OCI-LY1 (cell line): Measurements from ENCODE around the gene AP3M1.

Experiments used
- H2AFZ ChIP-seq: fragments of 200-600 bp; sonication (generic), shearing (Covaris generic); 2 replicates; pipeline ENCODE4 v1.6.0; 2014; ENCODE audit warnings: antibody characterized with exemption, mild to moderate bottlenecking, low read length
- H3F3A ChIP-seq: fragments of 200-600 bp; sonication (generic), shearing (Covaris generic); 2 replicates; pipeline ENCODE4 v1.6.0; 2014; ENCODE audit warnings: mild to moderate bottlenecking, antibody characterized with exemption, low read length, moderate library complexity; ENCODE audit not compliant: insufficient read depth
- H3K27ac ChIP-seq: fragments of 200-600 bp; sonication (generic); 2 replicates; pipeline ENCODE4 v1.5.1; 2014; ENCODE audit warnings: low read length, mixed run types, mild to moderate bottlenecking, low read depth; ENCODE audit not compliant: poor library complexity, severe bottlenecking
- H3K27me3 ChIP-seq: fragments of 200-600 bp; sonication (generic); 2 replicates; pipeline ENCODE4 v1.6.0; 2014; ENCODE audit warnings: antibody characterized with exemption, mild to moderate bottlenecking, low read length, moderate library complexity; ENCODE audit not compliant: insufficient read depth
- H3K36me3 ChIP-seq: fragments of 200-600 bp; sonication (generic); 2 replicates; pipeline ENCODE4 v1.6.1; 2014; ENCODE audit warnings: mild to moderate bottlenecking, antibody characterized with exemption, low read length, moderate library complexity, mixed read lengths; ENCODE audit not compliant: insufficient read depth
- H3K4me1 ChIP-seq: fragments of 200-600 bp; sonication (generic); 2 replicates; pipeline ENCODE4 v1.5.1; 2014; ENCODE audit warnings: mild to moderate bottlenecking, low read length, moderate library complexity; ENCODE audit not compliant: insufficient read depth, severe bottlenecking
- H3K4me2 ChIP-seq: fragments of 200-600 bp; sonication (generic), shearing (Covaris generic); 2 replicates; pipeline ENCODE4 v1.6.1; 2014; ENCODE audit warnings: low read length
- H3K4me3 ChIP-seq: fragments of 200-600 bp; sonication (generic); 2 replicates; pipeline ENCODE4 v1.5.1; 2014; ENCODE audit warnings: low read length, low read depth, mild to moderate bottlenecking, mixed read lengths; ENCODE audit not compliant: poor library complexity, severe bottlenecking
- H3K79me2 ChIP-seq: fragments of 200-600 bp; shearing (Covaris generic); 2 replicates; pipeline ENCODE4 v1.6.1; 2016; ENCODE audit warnings: mixed run types, low read length, mixed read lengths; ENCODE audit not compliant: insufficient read depth
- H3K9ac ChIP-seq: fragments of 200-600 bp; sonication (generic), shearing (Covaris generic); 2 replicates; pipeline ENCODE4 v1.6.1; 2014; ENCODE audit warnings: mild to moderate bottlenecking, low read length, mixed read lengths
- H3K9me2 ChIP-seq: fragments of 200-600 bp; sonication (generic), shearing (Covaris generic); 2 replicates; pipeline ENCODE4 v1.6.1; 2014; ENCODE audit warnings: low read depth, mild to moderate bottlenecking, low read length, mixed read lengths
- H3K9me3 ChIP-seq: fragments of 200-600 bp; shearing (Covaris generic); 2 replicates; pipeline ENCODE4 v1.6.1; 2014; ENCODE audit warnings: low read length, mixed read lengths
- H4K20me1 ChIP-seq: fragments of 200-600 bp; sonication (generic), shearing (Covaris generic); 2 replicates; pipeline ENCODE4 v1.6.0; 2016; ENCODE audit warnings: mild to moderate bottlenecking, low read length; ENCODE audit not compliant: insufficient read depth
- CTCF ChIP-seq: fragments of 200-600 bp; sonication (generic), shearing (Covaris generic); IDR thresholded peaks from 2 replicates; pipeline ENCODE4 v1.5.1; 2017; ENCODE audit warnings: mild to moderate bottlenecking, antibody characterized with exemption, low read length, moderate library complexity, mixed read lengths
- EZH2 ChIP-seq: fragments of 200-600 bp; sonication (generic), shearing (Covaris generic); IDR thresholded peaks from 2 replicates; pipeline ENCODE4 v1.8.0; 2017; ENCODE audit warnings: borderline replicate concordance, mixed run types, mild to moderate bottlenecking, antibody characterized with exemption, low read length, moderate library complexity, mixed read lengths

Gene AP3M1

GRCh38 chr10:74088722-74089121 lies 61.9 kb downstream of the AP3M1 start:
- Histone ChIP-seq H3K4me3 (no peak overlapping the region), H3K9ac (no peak overlapping the region), H3K4me1 (no peaks in the 10 kb centered on the region), H3K4me2 (no peak overlapping the region), H3K27ac (no peak overlapping the region), H3K27me3 (no peaks in the 10 kb centered on the region), H2AFZ (no peak overlapping the region), H3K9me2 (no peaks in the 10 kb centered on the region; the same call in 1 of the 2 replicates), H3F3A (no peaks in the 10 kb centered on the region), H3K36me3 (no peaks in the 10 kb centered on the region), H3K79me2 (no peaks in the 10 kb centered on the region), H3K9me3 (no peaks in the 10 kb centered on the region), H4K20me1 (no peaks in the 10 kb centered on the region)
- TF ChIP-seq CTCF = no peak
- no peak for TF ChIP-seq EZH2

GRCh38 chr10:74086317-74086716 lies 64.3 kb downstream of the AP3M1 start:
- Histone ChIP-seq H3F3A (no peaks in the 10 kb centered on the region), H3K4me3 (no peak overlapping the region), H3K79me2 (no peaks in the 10 kb centered on the region), H3K27ac (no peak overlapping the region), H2AFZ (no peak overlapping the region), H3K36me3 (no peaks in the 10 kb centered on the region), H3K4me1 (no peaks in the 10 kb centered on the region), H3K9me2 (no peaks in the 10 kb centered on the region; the same call in 1 of the 2 replicates), H4K20me1 (no peaks in the 10 kb centered on the region), H3K9me3 (no peaks in the 10 kb centered on the region), H3K9ac (no peak overlapping the region), H3K27me3 (no peaks in the 10 kb centered on the region), H3K4me2 (no peak overlapping the region)
- TF ChIP-seq CTCF (no peak), EZH2 (no peak)

GRCh38 chr10:74084955-74085354 lies 65.7 kb downstream of the AP3M1 start:
- Histone ChIP-seq H3K9me3 (no peaks in the 10 kb centered on the region), H3K9me2 (no peaks in the 10 kb centered on the region; the same call in 1 of the 2 replicates), H3K27ac (no peak overlapping the region), H4K20me1 (no peaks in the 10 kb centered on the region), H3K4me2 (no peak overlapping the region), H2AFZ (no peak overlapping the region), H3K4me3 (no peak overlapping the region), H3K79me2 (no peaks in the 10 kb centered on the region), H3K9ac (no peak overlapping the region), H3K4me1 (peaks cover 5% of the 10 kb centered on the region), H3F3A (no peaks in the 10 kb centered on the region), H3K36me3 (no peaks in the 10 kb centered on the region), H3K27me3 (no peaks in the 10 kb centered on the region)
- TF ChIP-seq EZH2 (no peak), CTCF (no peak)
